Loucy (cell line): ENCODE results near the gene ACD.

Experiments
- H2AFZ ChIP-seq: fragments of 200-600 bp; sonication (generic); 2 replicates; pipeline ENCODE4 v1.6.0; 2016; ENCODE audit warnings: antibody characterized with exemption, mild to moderate bottlenecking, low read length, moderate library complexity
- H3F3A ChIP-seq: fragments of 200-600 bp; 2 replicates; pipeline ENCODE4 v1.6.0; 2016; ENCODE audit warnings: antibody characterized with exemption, low read depth, mild to moderate bottlenecking
- H3K27me3 ChIP-seq: fragments of 200-600 bp; sonication (generic); 2 replicates; pipeline ENCODE4 v1.6.1; 2014; ENCODE audit warnings: low read length, mild to moderate bottlenecking; ENCODE audit not compliant: insufficient read depth, poor library complexity, severe bottlenecking
- H3K36me3 ChIP-seq: fragments of 200-600 bp; sonication (generic); 2 replicates; pipeline ENCODE4 v1.6.1; 2016; ENCODE audit warnings: low read length; ENCODE audit not compliant: insufficient read depth
- H3K4me1 ChIP-seq: fragments of 200-600 bp; sonication (generic); 2 replicates; pipeline ENCODE4 v1.5.1; 2014; ENCODE audit warnings: low read length, mild to moderate bottlenecking; ENCODE audit not compliant: insufficient read depth, poor library complexity, severe bottlenecking
- H3K4me2 ChIP-seq: fragments of 200-600 bp; sonication (generic); 2 replicates; pipeline ENCODE4 v1.6.0; 2014; ENCODE audit warnings: antibody characterized with exemption, low read length, low read depth, mild to moderate bottlenecking; ENCODE audit not compliant: poor library complexity, severe bottlenecking
- H3K4me3 ChIP-seq: fragments of 200-600 bp; sonication (generic); 2 replicates; pipeline ENCODE4 v1.5.1; 2014; ENCODE audit warnings: low read length, mild to moderate bottlenecking, mixed read lengths; ENCODE audit not compliant: poor library complexity, severe bottlenecking
- H3K79me2 ChIP-seq: fragments of 200-600 bp; sonication (generic); 2 replicates; pipeline ENCODE4 v1.6.1; 2014; ENCODE audit warnings: low read length; ENCODE audit not compliant: insufficient read depth
- H3K9ac ChIP-seq: fragments of 200-600 bp; sonication (generic); 2 replicates; pipeline ENCODE4 v1.6.0; 2014; ENCODE audit warnings: mild to moderate bottlenecking, low read depth, low read length, moderate library complexity; ENCODE audit not compliant: poor library complexity, severe bottlenecking
- H3K9me2 ChIP-seq: fragments of 200-600 bp; sonication (generic); replicated peaks from 2 replicates; pipeline ENCODE4 v1.6.1; 2016; ENCODE audit warnings: low read depth, low read length, mixed read lengths
- H3K9me3 ChIP-seq: fragments of 200-600 bp; sonication (generic); 2 replicates; pipeline ENCODE4 v1.6.1; 2014; ENCODE audit warnings: mild to moderate bottlenecking, antibody characterized with exemption, low read length, low read depth; ENCODE audit not compliant: insufficient read depth
- H4K20me1 ChIP-seq: fragments of 200-600 bp; sonication (generic); 2 replicates; pipeline ENCODE4 v1.6.0; 2014; ENCODE audit warnings: antibody characterized with exemption, low read length, mild to moderate bottlenecking; ENCODE audit not compliant: insufficient read depth, poor library complexity, severe bottlenecking
- EZH2phosphoT487 ChIP-seq: fragments of 200-600 bp; IDR thresholded peaks from 2 replicates; pipeline ENCODE4 v1.6.1; 2018; ENCODE audit warnings: antibody characterized with exemption, mild to moderate bottlenecking, moderate library complexity, borderline replicate concordance
- TF ChIP-seq, protein P1 (sequence below): fragments of 200-600 bp; sonication (generic); conservative IDR thresholded peaks from 2 replicates; pipeline ENCODE4 v1.5.1; 2014; ENCODE audit warnings: mild to moderate bottlenecking, antibody characterized with exemption, low read length

The ACD gene

GRCh38 chr16:67672306-67672705, 12.2 kb upstream of the ACD start:
- H4K20me1 ChIP-seq = no peaks in the 10 kb centered on the region
- no peaks in the 10 kb centered on the region for H3K27me3 ChIP-seq
- no peak overlapping the region for H3K4me2 ChIP-seq
- peaks cover 12% of the 10 kb centered on the region for H3K4me1 ChIP-seq
- no peak overlapping the region for H3K9ac ChIP-seq
- H3K79me2 ChIP-seq = no peaks in the 10 kb centered on the region
- H3K36me3 ChIP-seq = no peaks in the 10 kb centered on the region; the same call in 1 of the 2 replicates
- no peak overlapping the region for H3K4me3 ChIP-seq
- H3F3A ChIP-seq = no peaks in the 10 kb centered on the region
- H3K9me2 ChIP-seq = no peaks in the 10 kb centered on the region
- H3K9me3 ChIP-seq = no peaks in the 10 kb centered on the region
- TF ChIP-seq, protein P1, sequence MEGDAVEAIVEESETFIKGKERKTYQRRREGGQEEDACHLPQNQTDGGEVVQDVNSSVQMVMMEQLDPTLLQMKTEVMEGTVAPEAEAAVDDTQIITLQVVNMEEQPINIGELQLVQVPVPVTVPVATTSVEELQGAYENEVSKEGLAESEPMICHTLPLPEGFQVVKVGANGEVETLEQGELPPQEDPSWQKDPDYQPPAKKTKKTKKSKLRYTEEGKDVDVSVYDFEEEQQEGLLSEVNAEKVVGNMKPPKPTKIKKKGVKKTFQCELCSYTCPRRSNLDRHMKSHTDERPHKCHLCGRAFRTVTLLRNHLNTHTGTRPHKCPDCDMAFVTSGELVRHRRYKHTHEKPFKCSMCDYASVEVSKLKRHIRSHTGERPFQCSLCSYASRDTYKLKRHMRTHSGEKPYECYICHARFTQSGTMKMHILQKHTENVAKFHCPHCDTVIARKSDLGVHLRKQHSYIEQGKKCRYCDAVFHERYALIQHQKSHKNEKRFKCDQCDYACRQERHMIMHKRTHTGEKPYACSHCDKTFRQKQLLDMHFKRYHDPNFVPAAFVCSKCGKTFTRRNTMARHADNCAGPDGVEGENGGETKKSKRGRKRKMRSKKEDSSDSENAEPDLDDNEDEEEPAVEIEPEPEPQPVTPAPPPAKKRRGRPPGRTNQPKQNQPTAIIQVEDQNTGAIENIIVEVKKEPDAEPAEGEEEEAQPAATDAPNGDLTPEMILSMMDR = no peak
- no peak for TF ChIP-seq EZH2phosphoT487
- no peak overlapping the region for H2AFZ ChIP-seq

- Histone ChIP-seq H3K4me1 (peaks cover 18% of the 10 kb centered on the region), H3K79me2 (no peaks in the 10 kb centered on the region), H4K20me1 (no peaks in the 10 kb centered on the region), H3K9me3 (no peaks in the 10 kb centered on the region), H3K4me3 (no peak overlapping the region), H3K4me2 (no peak overlapping the region), H3K9ac (no peak overlapping the region), H3K9me2 (no peaks in the 10 kb centered on the region), H3F3A (no peaks in the 10 kb centered on the region), H3K36me3 (no peaks in the 10 kb centered on the region), H2AFZ (no peak overlapping the region), H3K27me3 (no peaks in the 10 kb centered on the region)
- TF ChIP-seq, protein P1 = no peak
- TF ChIP-seq EZH2phosphoT487 = no peak
These were observed 9.5 kb upstream of the ACD start for GRCh38 chr16:67669499-67670101.

- H3F3A ChIP-seq = no peaks in the 10 kb centered on the region
- H4K20me1 ChIP-seq = no peaks in the 10 kb centered on the region
- H3K27me3 ChIP-seq = no peaks in the 10 kb centered on the region
- H3K9ac ChIP-seq = peak overlapping the region; percentile 28
- no peaks in the 10 kb centered on the region for H3K36me3 ChIP-seq
- peak overlapping the region; percentile 41 for H3K4me2 ChIP-seq
- no peak for TF ChIP-seq EZH2phosphoT487
- TF ChIP-seq, protein P1 = no peak; the same call in 1 of the 2 replicates
- no peaks in the 10 kb centered on the region for H3K79me2 ChIP-seq
- no peak overlapping the region for H3K4me3 ChIP-seq
- H3K9me3 ChIP-seq = no peaks in the 10 kb centered on the region
- peaks cover 18% of the 10 kb centered on the region for H3K4me1 ChIP-seq
- H2AFZ ChIP-seq = no peak overlapping the region
- no peaks in the 10 kb centered on the region for H3K9me2 ChIP-seq
These were observed 8.6 kb upstream of the ACD start for GRCh38 chr16:67668495-67669157.
